NCI-H524 treated with DMSO at 0.1 percent for 48 hours (cell line): Measurements from ENCODE around the gene ULK4.
"Not testable (repeated sequence)": the region's sequence is repeated elsewhere in the genome, so short reads cannot be mapped to it uniquely, and the experiment has no call there.

Experiments
- DNase-seq: peaks from one replicate; lab custom pipeline; 2025; lab: John Stamatoyannopoulos, UW

ULK4 gene

DNA sequence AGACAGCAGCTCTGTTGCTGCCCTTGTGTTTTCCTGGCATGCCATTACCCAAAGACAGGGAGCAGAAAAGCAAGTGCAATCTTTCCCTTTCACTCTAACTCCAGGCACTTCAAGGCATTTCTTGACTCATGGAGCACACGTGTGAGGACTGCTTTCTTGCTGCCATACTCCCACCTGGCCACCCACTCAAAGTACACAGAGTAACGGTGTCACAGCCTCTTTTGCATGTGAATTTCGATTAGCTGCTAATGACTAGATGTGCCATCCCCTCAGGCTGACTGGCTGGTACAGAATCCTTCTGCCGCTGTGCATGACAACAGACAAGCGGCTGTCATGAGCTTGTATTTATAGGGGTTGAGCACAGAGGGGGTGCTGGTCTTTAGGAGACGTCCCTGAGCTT lies 382.0 kb downstream of the ULK4 start:
- DNase-seq, result no peak

DNA sequence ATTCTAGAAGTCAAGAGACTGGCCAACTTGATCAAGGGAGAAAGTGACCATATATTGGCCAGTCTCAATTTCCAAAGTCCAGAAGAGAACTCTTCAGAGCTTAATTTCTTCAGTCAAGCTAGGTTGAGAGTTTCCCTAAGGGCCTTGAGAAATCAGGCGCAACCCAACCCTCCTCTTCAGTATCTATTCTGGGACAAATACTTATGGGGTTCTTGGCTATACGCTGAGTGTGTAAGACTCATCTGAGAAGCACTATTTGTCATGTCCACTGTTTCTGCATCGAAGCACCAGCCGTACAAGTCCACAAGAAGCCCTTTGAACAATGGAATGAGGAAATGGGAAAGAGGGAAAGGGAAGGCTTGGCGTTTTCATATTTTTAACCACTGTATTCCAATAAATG lies 383.1 kb downstream of the ULK4 start:
- DNase-seq, result no peak

DNA sequence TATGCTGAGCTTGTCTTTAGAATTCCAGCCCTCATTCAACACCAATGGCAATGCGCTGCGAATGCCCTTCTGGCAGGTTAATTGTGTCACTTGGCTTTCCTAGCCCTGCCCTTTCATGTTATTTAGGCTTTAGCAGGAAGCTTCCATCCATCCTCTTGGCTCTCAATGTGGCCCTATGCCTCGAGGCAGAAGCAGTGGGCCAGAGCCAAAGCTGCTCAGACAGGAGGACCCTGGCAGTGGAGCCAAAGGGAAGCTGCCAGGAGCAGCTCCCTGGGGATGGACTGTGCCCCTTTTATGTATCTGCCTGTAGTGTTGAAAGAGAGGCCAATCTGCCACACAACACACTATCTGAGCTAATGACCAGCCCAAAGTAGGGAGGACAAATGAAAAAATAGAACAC lies 386.2 kb downstream of the ULK4 start:
- no peak for DNase-seq

DNA sequence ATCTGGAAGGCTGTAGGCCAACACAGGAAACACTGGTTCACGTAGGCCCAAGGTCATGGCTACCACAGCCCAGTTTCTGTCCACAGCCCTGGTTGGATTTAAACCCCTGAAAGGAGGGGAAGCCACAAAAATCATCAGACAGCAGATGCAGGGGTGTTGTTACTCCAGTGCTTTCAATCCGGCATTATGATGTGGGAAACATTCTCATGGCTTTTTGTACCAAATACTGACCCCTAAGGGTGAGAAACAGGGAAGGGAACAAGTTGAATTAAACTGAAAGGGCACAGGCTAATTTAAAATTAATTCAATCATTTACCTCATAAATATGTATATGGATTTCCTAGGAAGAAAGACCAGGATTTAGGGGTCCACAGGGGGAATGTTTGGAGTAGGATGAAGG lies 387.0 kb downstream of the ULK4 start:
- no peak for DNase-seq

DNA sequence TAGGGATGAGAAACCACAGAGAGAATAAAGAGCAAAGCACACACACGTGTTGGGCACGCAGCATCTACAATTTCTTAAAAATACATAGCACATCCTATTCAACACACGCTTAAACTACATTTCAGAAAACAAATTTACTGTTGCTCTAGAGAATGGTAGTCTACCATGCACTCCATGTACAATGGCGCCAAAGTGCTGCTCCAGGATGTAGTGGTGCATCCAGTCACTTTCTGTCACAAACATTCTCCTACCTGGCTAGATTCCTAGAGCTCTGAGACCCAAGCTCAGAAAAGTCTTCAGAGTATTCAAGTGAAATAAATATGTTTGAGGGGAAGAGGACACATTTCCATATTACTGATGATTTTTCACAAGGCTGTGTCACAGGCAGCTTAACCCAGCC lies 388.3 kb downstream of the ULK4 start:
- no peak for DNase-seq

DNA sequence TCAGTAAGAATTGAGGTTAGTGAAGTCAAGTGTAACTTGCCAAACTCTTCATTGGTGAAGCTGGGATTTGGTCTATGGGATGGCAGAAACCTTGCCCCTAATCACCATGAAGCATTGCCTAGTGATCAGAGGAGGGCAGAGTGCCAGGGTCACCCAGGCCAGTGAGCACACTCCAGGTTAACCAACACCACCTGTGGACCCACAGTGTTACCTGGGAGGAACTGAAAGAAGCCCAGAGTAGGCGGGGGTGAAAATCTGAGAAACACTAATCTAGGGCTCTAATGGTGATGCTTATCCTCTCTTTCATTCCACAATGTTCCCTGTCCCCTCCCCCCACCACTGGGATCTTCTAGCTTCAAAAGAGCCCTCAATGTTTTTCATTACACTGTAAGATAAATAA lies 389.8 kb downstream of the ULK4 start:
- no peak for DNase-seq

DNA sequence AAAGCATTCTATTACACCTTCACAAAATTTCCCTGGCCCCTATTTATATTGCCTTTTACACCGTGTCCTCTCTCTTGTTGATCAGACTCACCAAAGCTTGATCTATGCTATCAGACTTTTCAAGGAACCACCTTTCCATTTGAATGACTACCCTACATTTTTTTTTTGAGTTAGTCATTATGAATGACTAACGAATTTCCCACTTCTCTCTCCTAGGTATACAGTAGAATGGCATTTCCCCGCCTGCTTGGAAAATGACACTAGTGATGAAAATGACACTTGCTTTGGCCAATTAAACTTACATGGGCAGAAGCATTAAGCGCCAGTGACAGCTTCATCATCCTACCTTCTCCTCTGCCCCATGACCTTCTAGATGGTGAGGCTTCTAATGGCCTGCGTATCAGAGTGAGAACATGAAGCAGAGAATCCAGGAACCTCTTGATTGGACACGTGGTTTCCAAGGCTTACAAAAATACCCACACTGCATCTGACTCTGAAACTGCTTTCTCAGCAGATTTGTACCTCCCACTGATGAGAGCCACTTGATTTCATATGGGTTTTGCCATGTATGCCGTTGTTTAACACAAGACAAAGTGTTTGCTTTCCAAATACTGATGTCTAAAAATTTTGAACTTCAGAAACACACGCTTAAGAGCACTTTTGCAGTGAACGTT lies 392.1 kb downstream of the ULK4 start:
- DNase-seq, result no peak

DNA sequence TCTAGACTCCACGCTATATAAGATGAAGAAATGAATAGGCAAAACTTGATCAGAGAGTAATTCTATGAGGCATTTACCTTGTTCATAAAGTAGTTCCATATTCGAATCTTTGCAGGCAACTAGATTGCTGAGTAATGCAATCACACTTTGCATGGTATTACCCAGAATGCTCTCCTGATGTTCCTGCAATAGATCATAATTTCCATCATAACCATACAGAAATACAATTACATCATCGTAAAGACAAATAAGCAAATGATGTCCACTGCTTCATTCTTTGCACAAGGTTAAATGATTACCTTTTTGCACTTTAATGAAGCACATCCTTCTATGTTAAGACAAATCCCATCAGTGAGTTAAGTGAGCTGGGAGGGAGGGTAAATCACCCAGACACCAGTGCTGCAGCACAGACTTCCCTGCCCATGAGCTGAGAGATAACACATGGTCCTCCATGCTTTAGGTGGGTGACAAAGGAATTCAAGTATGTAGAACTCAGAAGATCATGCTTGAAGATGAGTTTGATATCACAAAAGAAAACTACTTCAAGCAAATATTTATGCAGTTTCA lies 395.9 kb downstream of the ULK4 start:
- no peak for DNase-seq

DNA sequence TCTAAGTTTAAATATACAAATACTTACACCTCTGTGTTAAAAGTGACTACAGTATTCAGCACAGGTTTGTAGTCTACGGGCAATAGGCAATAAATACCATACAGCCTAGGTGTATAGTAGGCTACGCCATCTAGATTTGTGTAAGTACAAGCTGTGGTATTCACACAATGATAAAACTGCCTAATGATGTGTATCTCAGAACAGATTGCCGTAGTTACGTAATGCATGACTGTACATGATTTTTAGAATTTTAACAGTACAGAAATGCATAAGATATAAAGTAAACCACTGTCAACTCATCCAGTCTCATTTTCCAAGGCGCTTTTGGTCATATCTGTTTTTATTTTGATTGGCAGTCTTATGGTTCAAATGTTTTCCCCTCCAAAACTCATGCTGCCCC lies 396.9 kb downstream of the ULK4 start:
- DNase-seq, result no peak

DNA sequence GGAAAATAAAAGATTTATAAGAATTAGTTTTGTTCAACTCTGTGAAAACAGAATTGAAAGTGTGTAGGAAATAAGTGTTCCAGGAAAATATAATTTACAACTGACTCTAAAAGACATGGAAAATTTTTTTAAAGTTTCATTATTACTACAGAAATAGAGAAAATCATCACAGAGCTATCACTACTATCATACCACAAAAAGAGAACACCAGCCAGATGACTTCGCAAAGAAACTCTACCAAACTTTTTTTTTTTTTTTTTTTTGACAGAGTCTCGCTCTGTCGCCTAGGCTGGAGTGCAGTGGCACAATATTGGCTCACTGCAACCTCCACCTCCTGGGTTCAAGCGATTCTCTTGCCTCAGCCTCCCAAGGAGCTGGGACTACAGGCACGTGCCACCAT lies 405.7 kb downstream of the ULK4 start:
- DNase-seq, result not testable (repeated sequence)

DNA sequence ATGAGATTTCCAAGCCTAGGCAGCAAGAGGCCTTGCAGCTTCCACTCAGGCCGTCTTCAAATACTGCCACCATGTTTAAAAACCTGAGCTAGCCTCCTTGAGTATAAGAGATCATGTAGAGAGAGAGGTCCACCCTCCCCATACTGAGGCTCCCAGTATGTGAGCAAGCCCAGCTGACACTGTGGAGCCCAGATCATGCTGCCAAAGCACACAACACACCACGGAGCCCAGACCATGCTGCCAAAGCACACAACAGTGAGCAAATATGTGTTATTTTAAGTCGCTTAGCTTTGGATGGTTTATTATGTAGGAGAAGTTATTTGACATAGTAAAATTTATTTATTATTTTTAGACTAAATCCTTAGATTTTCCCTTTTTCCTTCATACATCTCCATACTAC lies 428.9 kb downstream of the ULK4 start:
- no peak for DNase-seq

DNA sequence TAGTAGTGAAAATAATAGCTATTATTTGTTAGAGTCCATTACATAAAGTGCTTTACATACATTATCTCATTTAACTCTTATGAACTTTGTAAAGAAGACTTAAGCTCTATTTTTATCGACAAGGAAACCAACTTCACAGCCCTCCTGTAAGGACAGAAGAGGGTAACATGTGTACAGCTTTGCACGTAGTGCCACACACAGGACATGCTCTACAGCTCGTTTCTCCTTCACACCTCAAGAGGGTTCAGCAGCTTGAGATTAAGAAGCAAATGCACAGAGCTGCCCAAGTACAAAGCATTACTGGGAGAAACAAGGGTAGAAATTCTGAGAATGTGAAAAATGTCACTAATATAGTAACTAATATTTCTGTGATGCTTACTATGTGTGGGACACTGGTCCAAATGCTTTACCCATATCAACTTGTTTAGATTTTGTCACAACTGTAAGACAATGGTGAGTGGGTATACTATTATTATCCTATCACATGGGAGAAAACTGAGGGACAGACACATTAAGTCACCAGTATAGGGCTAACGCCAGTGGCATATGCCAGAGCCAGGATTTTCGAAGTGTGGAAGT lies 434.8 kb downstream of the ULK4 start:
- no peak for DNase-seq

DNA sequence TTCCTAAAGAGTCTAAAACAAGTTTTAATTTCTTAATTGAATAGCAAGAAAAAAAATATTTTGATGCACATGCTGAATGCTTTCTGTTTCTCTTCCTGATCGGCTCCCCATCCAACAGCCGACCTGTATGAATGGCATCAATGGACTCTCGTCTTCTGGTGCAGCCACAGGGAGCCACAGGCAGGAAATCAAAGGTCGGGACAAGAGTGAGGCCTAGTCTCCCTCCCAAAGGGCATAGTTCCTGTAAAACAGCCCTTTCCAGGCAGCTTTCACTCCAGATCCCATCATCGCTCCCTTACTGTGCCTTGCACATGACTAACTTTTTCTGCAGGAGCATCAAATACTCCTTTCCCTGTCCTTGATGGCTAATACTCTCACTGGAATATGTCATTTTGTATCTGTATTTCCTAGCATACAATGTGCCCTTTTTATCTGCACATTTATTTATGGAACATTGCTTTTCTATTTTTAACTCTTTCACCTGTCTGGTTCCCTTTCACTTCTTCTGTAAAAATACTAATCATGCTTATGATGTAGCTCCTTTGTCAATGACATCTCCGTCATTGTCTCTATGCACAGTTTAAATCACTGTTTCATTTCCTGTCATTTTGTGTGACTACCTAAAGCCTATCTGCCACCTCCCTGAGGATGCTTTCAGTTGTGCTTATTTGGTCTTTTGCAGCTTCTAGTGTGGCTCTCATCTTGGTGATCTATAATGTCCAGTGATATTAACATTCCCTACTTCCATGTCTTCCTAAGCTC lies 436.4 kb downstream of the ULK4 start:
- DNase-seq, result no peak

DNA sequence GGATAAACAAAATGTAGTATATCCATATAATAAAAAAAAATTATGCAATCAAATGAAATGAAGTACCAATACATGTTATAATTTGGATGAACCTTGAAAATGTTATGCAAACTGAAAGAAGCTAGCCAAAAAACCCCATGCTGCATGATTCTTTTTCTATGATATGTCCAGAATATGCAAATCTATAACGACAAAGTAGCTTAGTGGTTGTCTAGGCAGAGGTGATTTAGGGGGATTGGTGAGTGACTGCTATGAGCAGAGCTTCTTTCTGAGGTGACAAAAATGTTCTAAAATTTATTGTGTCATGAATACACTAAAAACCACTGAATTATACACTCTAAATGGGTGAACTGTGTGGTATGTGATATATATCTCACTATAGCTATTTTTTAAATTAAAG lies 438.0 kb downstream of the ULK4 start:
- DNase-seq, result no peak

DNA sequence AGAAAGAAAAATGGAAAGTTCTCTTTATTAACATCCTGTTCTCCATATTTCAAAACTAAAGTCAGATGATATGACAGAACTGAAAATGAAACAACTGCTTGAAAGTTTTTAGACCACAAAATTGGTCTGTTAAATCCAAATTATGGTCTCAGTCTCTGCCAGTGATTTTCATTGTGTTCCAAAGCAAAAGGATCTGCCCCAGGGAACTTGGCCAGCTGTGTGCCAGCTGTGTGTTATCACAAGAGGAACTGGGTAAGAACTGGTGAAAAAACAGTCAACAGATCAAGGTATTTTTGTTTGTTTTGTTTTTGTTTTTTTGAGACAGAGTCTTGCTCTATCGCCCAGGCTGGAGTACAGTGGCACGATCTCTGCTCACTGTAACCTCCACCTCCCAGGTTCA lies 439.3 kb downstream of the ULK4 start:
- no peak for DNase-seq

DNA sequence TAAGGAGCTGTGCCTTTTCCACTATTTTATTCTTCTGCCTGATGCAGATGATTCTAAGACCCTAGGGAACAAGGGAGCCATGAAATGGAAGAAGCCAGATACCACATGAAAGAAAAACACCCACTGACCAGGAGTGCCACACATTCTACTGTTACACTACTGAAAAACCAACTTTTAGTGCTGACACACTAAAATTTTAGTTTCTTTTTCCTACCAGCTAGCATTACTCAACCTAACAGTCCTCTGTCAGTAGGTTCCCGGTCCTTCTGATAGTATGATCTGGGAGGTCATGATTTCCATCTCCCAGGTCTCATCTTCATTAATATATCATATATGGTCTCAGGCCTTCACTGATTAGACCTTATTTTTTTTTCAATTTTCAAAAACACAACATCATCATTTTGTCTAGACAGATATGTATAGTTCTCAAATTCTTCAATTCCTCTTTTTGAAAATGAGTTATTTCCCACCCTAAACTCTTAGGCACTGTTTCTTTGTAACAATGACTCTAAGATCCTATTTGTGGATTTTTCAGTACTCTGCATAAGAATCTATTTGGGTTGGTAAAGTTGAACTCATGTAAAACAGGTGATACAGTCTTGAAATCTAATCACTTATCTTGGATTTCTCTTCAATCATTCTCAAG lies 440.8 kb downstream of the ULK4 start:
- no peak for DNase-seq

DNA sequence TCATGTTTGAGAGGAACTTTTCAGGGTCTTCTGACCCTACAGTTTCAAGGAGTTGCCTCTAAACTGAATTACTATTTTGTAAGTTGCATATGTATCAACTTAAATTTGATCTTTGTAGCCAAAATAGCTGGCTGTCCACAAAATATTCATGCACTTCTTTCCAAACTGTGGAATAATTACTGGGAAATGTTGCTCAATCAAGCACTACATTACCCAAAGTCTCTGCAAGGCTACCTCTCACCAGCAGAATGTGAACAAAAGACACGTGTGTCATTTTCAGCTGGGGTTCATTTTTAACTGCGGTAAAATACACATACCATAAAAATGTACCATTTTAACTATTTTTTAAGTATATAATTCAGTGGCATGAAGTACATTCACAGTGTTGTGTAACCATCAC lies 442.2 kb downstream of the ULK4 start:
- DNase-seq, result no peak

DNA sequence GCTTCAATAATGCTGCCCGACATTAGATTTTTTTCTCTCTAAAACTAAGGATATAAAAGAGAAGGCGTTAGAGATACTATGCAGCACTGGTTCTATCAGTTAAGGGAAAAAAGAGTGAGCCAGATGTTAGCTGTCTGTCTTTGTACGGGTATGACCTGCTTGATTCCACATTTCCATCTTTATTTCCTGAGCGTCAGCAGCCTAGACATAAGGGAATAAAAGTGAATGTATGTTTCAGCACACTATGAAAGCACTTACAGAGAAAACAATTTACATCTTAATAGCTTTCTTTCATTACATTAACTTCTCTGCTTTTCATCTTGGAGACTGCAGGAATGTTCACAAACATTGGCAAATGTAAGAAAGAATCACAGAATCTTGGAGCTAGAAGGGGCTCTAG lies 443.3 kb downstream of the ULK4 start:
- DNase-seq, result no peak

DNA sequence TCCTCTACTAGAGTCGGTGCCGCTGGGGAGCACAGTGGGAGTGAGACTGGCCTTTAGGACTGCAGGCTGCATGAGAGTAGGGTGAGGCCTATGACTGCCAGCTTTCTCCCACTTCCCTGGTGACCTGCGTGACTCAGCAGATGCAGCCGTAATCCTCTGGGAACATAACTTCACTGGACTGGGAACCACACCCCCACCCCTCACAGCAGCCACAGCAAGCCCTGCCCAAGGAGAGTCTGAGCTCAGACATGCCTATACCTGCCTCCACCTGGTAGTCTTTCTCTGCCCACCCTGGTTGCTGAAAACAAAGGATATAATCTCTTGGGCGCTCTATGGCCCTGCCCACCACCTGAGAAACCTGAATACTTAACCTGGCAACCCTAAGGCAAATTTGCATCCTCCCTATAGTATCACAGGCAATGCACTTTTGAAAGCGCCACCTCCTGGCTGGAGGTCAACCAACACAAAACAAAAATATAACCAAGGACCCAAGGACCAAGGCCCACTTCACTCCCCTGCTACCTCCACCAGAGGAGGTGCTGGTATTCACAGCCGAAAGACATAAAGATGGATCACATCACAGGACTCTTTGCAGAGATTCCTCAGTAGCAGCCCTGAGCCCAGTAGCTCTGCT lies 453.7 kb downstream of the ULK4 start:
- DNase-seq, result no peak

DNA sequence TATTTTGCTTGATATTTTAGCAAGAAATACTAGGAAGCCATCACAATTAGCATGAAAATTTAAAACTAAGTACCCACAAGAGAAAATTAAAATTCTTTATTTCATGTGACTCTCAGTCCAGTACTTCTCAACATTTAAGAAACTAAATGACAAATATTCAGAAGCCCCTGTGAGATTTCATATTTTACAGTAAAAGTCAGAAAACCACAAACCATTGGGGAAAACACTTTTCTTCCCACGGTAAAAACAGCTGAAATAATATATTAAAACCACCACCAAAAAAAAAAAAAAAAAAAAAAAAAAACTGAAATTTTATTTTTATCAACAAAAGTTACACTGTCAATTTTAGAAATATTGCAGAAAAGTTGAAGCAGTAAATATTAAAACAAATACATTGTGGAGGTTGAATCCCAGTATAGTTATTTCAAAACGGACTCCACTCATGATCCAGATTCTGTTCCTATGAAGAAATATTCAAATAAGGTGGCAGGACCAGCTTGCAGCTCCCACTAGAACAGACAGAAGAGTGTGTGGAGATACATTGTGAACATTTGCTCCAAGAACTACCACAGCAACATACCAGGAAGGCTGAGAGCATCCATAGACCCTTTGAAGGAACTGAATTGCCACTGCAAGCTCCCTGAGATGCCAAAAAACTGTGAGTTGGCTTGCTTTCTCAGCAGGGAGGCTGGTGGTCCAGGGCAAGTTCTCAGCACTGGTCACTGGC lies 454.4 kb downstream of the ULK4 start:
- no peak for DNase-seq

DNA sequence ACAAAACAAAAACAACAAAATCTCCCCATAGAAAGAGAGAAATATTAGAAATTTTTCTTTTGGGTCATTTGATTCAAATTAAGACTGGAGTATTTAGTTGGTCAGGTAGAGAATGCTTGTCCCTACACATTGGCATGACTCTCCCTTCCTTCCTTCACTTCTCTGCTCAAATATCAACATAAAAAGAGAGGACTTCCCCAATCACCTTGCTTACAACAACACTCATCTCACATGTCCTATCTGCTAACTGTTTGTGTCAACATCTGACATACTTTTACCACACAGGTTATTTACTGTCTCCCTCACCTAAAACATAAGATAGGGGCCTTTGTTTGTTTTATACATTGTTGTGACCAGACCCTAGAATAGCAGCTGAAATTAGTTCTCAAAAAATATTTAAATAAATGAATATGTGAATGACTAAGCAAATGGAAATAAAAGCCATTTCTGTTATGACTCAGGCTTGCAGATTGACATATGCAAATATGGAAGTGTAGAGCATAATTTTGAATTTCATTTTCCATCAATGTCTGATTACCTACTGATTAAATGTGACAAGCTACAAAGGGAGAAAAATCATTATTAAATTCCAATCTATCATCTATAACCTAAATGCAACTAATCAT lies 457.8 kb downstream of the ULK4 start:
- DNase-seq, result no peak
